GM23248 (cell line): ENCODE results near the gene PTPRD. TPM values are rescaled to one million over a fixed set of nuclear protein-coding genes. Genes with fewer than 3 reads are reported as not detected.

Source experiments
- DNase-seq: peaks from one replicate; pipeline ENCODE4 v3.0.0-alpha.2; 2015
- H2AFZ ChIP-seq: fragments of 200-600 bp; sonication (generic); 2 replicates; pipeline ENCODE4 v1.6.1; 2016; ENCODE audit warnings: antibody characterized with exemption
- H3F3A ChIP-seq: fragments of 200-600 bp; sonication (generic); 2 replicates; pipeline ENCODE4 v1.6.1; 2016; ENCODE audit warnings: mild to moderate bottlenecking, antibody characterized with exemption, mixed run types; ENCODE audit not compliant: insufficient read depth
- H3K27ac ChIP-seq: fragments of 200-600 bp; sonication (generic); 2 replicates; pipeline ENCODE4 v1.5.1; 2016; ENCODE audit warnings: mild to moderate bottlenecking
- H3K27me3 ChIP-seq: fragments of 200-600 bp; sonication (generic); replicated peaks from 2 replicates; pipeline ENCODE4 v1.6.1; 2016; ENCODE audit warnings: mild to moderate bottlenecking; ENCODE audit not compliant: insufficient read depth
- H3K36me3 ChIP-seq: fragments of 200-600 bp; sonication (generic); 2 replicates; pipeline ENCODE4 v1.6.1; 2016; ENCODE audit warnings: low read depth, mild to moderate bottlenecking
- H3K4me1 ChIP-seq: fragments of 200-600 bp; sonication (generic); 2 replicates; pipeline ENCODE4 v1.6.1; 2016; ENCODE audit warnings: mild to moderate bottlenecking; ENCODE audit not compliant: insufficient read depth
- H3K4me2 ChIP-seq: fragments of 200-600 bp; sonication (generic); one replicate; pipeline ENCODE4 v1.6.1; 2016; ENCODE audit warnings: mild to moderate bottlenecking; ENCODE audit not compliant: unreplicated experiment
- H3K4me3 ChIP-seq: fragments of 200-600 bp; sonication (generic); 2 replicates; pipeline ENCODE4 v1.5.1; 2016; ENCODE audit warnings: mild to moderate bottlenecking
- H3K79me2 ChIP-seq: fragments of 200-600 bp; sonication (generic); 2 replicates; pipeline ENCODE4 v1.6.1; 2016; ENCODE audit warnings: mild to moderate bottlenecking; ENCODE audit not compliant: insufficient read depth
- H3K9ac ChIP-seq: fragments of 200-600 bp; sonication (generic); 2 replicates; pipeline ENCODE4 v1.6.1; 2016; ENCODE audit warnings: mild to moderate bottlenecking
- H3K9me2 ChIP-seq: fragments of 200-600 bp; sonication (generic); 2 replicates; pipeline ENCODE4 v1.6.1; 2016; ENCODE audit warnings: mixed run types, mild to moderate bottlenecking, moderate library complexity; ENCODE audit not compliant: insufficient read depth
- H3K9me3 ChIP-seq: fragments of 200-600 bp; sonication (generic); one replicate; pipeline ENCODE4 v1.6.1; 2017; ENCODE audit warnings: low read depth
- H4K20me1 ChIP-seq: fragments of 200-600 bp; sonication (generic); 2 replicates; pipeline ENCODE4 v1.6.0; 2016; ENCODE audit not compliant: insufficient read depth
- EZH2 ChIP-seq: fragments of 200-600 bp; sonication (generic); IDR thresholded peaks from 2 replicates; pipeline ENCODE4 v1.6.1; 2018; ENCODE audit warnings: antibody characterized with exemption, mild to moderate bottlenecking; ENCODE audit not compliant: insufficient read depth, poor library complexity, severe bottlenecking
- EZH2phosphoT487 ChIP-seq: fragments of 200-600 bp; sonication (generic); IDR thresholded peaks from 2 replicates; pipeline ENCODE4 v1.6.1; 2018; ENCODE audit warnings: antibody characterized with exemption, moderate library complexity, mild to moderate bottlenecking, low read depth; ENCODE audit not compliant: insufficient read depth
- WGBS, 2 experiments: methylation state at CpG; one replicate each; pipeline ENCODE4 v1.1.6; 2015 to 2017; ENCODE audit warnings: low lambda C conversion rate in 2 of 2, low coverage in 1 of 2; ENCODE audit errors: missing lambda C conversion rate in 2 of 2; 5-methylcytosine and 5-hydroxymethylcytosine counted together
- in situ Hi-C: fragments of 300-500 bp; cut with MboI; formaldehyde crosslinking; loops from 2 replicates; pipeline ENCODE4 v1.15.0; 2020
- polyA plus RNA-seq: library from polyadenylated mRNA; unstranded; fragments of >200 nt; fragmentation: Nextera tagmentation; extraction: Ambion mirVana; gene quantifications from 2 replicates; pipeline ENCODE4 v1.2.1, GENCODE V29; 2016
- total RNA-seq: library from RNA; depleted of rRNA; stranded (reverse); fragments of >200 nt; shearing (Covaris generic); gene quantifications from 2 replicates; pipeline ENCODE4 v1.2.3, GENCODE V29; 2014

PTPRD gene
- total and polyA plus RNA-seq, 2 experiments from 2014 or later, result 0.05 TPM; not detected in 1

- Histone ChIP-seq H3K9me2 (no peaks in the 10 kb centered on the region), H4K20me1 (no peaks in the 10 kb centered on the region), H3K4me2 (no peak overlapping the region), H3K36me3 (no peaks in the 10 kb centered on the region), H3K79me2 (no peaks in the 10 kb centered on the region), H2AFZ (no peak overlapping the region), H3K27ac (no peak overlapping the region), H3F3A (no peaks in the 10 kb centered on the region), H3K27me3 (no peaks in the 10 kb centered on the region), H3K4me3 (no peak overlapping the region), H3K4me1 (no peaks in the 10 kb centered on the region), H3K9ac (no peak overlapping the region), H3K9me3 (no peaks in the 10 kb centered on the region)
- in situ Hi-C loops, result loop anchor here (25.0 kb wide), 1 partner anchor 100 kb away; no protein-coding TSS in a partner anchor
- no peak for DNase-seq
- WGBS, 2 experiments, result 18 to 24% methylated on average over 2 of the region's 2 CpGs
- no peak for TF ChIP-seq EZH2phosphoT487
- no peak for TF ChIP-seq EZH2
Measured at GRCh38 chr9:8287501-8287900, 2325.3 kb downstream of the PTPRD start.

GRCh38 chr9:8284884-8285283, 2327.9 kb downstream of the PTPRD start:
- no peaks in the 10 kb centered on the region for H3K4me1 ChIP-seq
- H3K27me3 ChIP-seq, result no peaks in the 10 kb centered on the region
- H3K79me2 ChIP-seq, result no peaks in the 10 kb centered on the region
- DNase-seq, result no peak
- no peak overlapping the region for H2AFZ ChIP-seq
- WGBS, 2 experiments, result 12 to 13% methylated on average over 7 of the region's 7 CpGs
- no peak for TF ChIP-seq EZH2phosphoT487
- no peak for TF ChIP-seq EZH2
- H4K20me1 ChIP-seq, result no peaks in the 10 kb centered on the region
- no peak overlapping the region for H3K4me2 ChIP-seq
- H3F3A ChIP-seq, result no peaks in the 10 kb centered on the region
- in situ Hi-C loops, result loop anchor here (25.0 kb wide), 1 partner anchor 102 kb away; no protein-coding TSS in a partner anchor
- no peak overlapping the region for H3K9ac ChIP-seq
- H3K36me3 ChIP-seq, result no peaks in the 10 kb centered on the region
- H3K27ac ChIP-seq, result no peak overlapping the region
- H3K9me3 ChIP-seq, result no peaks in the 10 kb centered on the region
- no peaks in the 10 kb centered on the region for H3K9me2 ChIP-seq
- no peak overlapping the region for H3K4me3 ChIP-seq

GRCh38 chr9:8282535-8282934, 2330.3 kb downstream of the PTPRD start:
- WGBS, 2 experiments, result 10 to 16% methylated on average over 2 of the region's 2 CpGs
- Histone ChIP-seq H2AFZ (no peak overlapping the region), H3K9me3 (no peaks in the 10 kb centered on the region), H3K27me3 (no peaks in the 10 kb centered on the region), H3K9ac (no peak overlapping the region), H3K36me3 (no peaks in the 10 kb centered on the region), H3K27ac (no peak overlapping the region), H3K4me1 (no peaks in the 10 kb centered on the region), H4K20me1 (no peaks in the 10 kb centered on the region), H3F3A (no peaks in the 10 kb centered on the region), H3K4me2 (no peak overlapping the region), H3K4me3 (no peak overlapping the region), H3K9me2 (no peaks in the 10 kb centered on the region), H3K79me2 (no peaks in the 10 kb centered on the region)
- DNase-seq, result no peak
- in situ Hi-C loops, result loop anchor here (25.0 kb wide), 1 partner anchor 105 kb away; no protein-coding TSS in a partner anchor
- TF ChIP-seq EZH2phosphoT487, result no peak
- no peak for TF ChIP-seq EZH2

GRCh38 chr9:8280811-8281210, 2332.0 kb downstream of the PTPRD start:
- TF ChIP-seq EZH2 (no peak), EZH2phosphoT487 (no peak)
- no peaks in the 10 kb centered on the region for H3F3A ChIP-seq
- no peaks in the 10 kb centered on the region for H3K79me2 ChIP-seq
- H4K20me1 ChIP-seq, result no peaks in the 10 kb centered on the region
- in situ Hi-C loops, result loop anchor here (25.0 kb wide), 1 partner anchor 106 kb away; no protein-coding TSS in a partner anchor
- no peaks in the 10 kb centered on the region for H3K27me3 ChIP-seq
- H3K9ac ChIP-seq, result no peak overlapping the region
- no peaks in the 10 kb centered on the region for H3K9me3 ChIP-seq
- DNase-seq, result no peak
- no peak overlapping the region for H3K4me3 ChIP-seq
- WGBS, 2 experiments, result 21 to 24% methylated on average over 2 of the region's 2 CpGs
- H3K4me2 ChIP-seq, result no peak overlapping the region
- no peak overlapping the region for H3K27ac ChIP-seq
- H3K9me2 ChIP-seq, result no peaks in the 10 kb centered on the region
- no peaks in the 10 kb centered on the region for H3K36me3 ChIP-seq
- H3K4me1 ChIP-seq, result no peaks in the 10 kb centered on the region
- H2AFZ ChIP-seq, result no peak overlapping the region

GRCh38 chr9:8278048-8278447, 2334.8 kb downstream of the PTPRD start:
- no peaks in the 10 kb centered on the region for H3F3A ChIP-seq
- H2AFZ ChIP-seq, result no peak overlapping the region
- H3K9ac ChIP-seq, result no peak overlapping the region
- TF ChIP-seq EZH2phosphoT487, result no peak
- no peak for TF ChIP-seq EZH2
- H3K4me2 ChIP-seq, result no peak overlapping the region
- H3K4me1 ChIP-seq, result no peaks in the 10 kb centered on the region
- H3K79me2 ChIP-seq, result no peaks in the 10 kb centered on the region
- DNase-seq, result no peak
- in situ Hi-C loops, result loop anchor here (25.0 kb wide), 1 partner anchor 109 kb away; no protein-coding TSS in a partner anchor
- H3K9me2 ChIP-seq, result no peaks in the 10 kb centered on the region
- no peak overlapping the region for H3K27ac ChIP-seq
- H3K36me3 ChIP-seq, result no peaks in the 10 kb centered on the region
- no peaks in the 10 kb centered on the region for H4K20me1 ChIP-seq
- H3K4me3 ChIP-seq, result no peak overlapping the region
- no peaks in the 10 kb centered on the region for H3K9me3 ChIP-seq
- WGBS, 2 experiments, result 23 to 28% methylated on average over 3 of the region's 3 CpGs
- H3K27me3 ChIP-seq, result no peaks in the 10 kb centered on the region
